Purkinje cell (primary cell): Measurements from ENCODE around the gene EFHC2. TPM values are rescaled to one million over a fixed set of nuclear protein-coding genes. Genes with fewer than 3 reads are reported as not detected.

Experiments
- polyA plus RNA-seq: library from polyadenylated mRNA; unstranded; fragments of >200 nt; fragmentation: Nextera tagmentation; gene quantifications from 2 replicates; pipeline ENCODE4 v1.2.1, GENCODE V29; 2014

Gene EFHC2
- 3.7 and 8.3 TPM in 2 replicates for polyA plus RNA-seq

GRCh38 chrX:44343412-44344141 is at the start of gene EFHC2:
TSS of gene EFHC2 (minus strand) at chrX:44343672. CDS start at chrX:44343588, 84 bp downstream.

Other genes with a start within 250 kb of the EFHC2 start
- 188 and 205 TPM in 2 replicates for gene FUNDC1, start 199.2 kb upstream of the EFHC2 start, polyA plus RNA-seq